IMR-90 (cell line): ENCODE data around the gene SET. TPM values are rescaled to one million over a fixed set of nuclear protein-coding genes. Genes with fewer than 3 reads are reported as not detected.

ENCODE experiments used
- ATAC-seq: fragments of 200-7000 bp; cut with Tn5 transposase; 2 replicates; pipeline ENCODE4 v1.9.1; 2020; ENCODE audit warnings: low read depth, mild to moderate bottlenecking, moderate library complexity
- BruUV-seq: library from RNA; stranded (reverse); fragments of 400-500 nt; replicated peaks from 2 replicates; lab custom pipeline; 2021; lab: Mats Ljungman, UMichigan
- CTCF ChIA-PET: fragments of 300-600 bp; formaldehyde crosslinking; extraction: SDS; loops from one replicate; lab custom pipeline; 2021; ENCODE audit warnings: antibody characterized with exemption; lab: Yijun Ruan, JAX
- POLR2A ChIA-PET: fragments of 300-600 bp; sonication (Branson Sonifier 250); formaldehyde crosslinking; loops from one replicate; lab custom pipeline; 2022; ENCODE audit warnings: antibody characterized with exemption; ENCODE audit not compliant: unreplicated experiment; lab: Charles Lee
- DNase-seq: peaks from one replicate; pipeline ENCODE4 v3.0.0; 2013
- H2AFZ ChIP-seq: replicated peaks from 2 replicates; pipeline ENCODE3; 2013; ENCODE audit warnings: low read length, mild to moderate bottlenecking; ENCODE audit not compliant: poor library complexity
- H2AK5ac ChIP-seq: 2 replicates; pipeline ENCODE4 v1.6.1; 2013; ENCODE audit warnings: low read depth, low read length, inconsistent platforms
- H2AK9ac ChIP-seq: replicated peaks from 2 replicates; pipeline ENCODE3; 2013; ENCODE audit warnings: mild to moderate bottlenecking, low read depth, low read length, moderate library complexity; ENCODE audit not compliant: poor library complexity
- H2BK120ac ChIP-seq: 2 replicates; pipeline ENCODE4 v1.6.1; 2013; ENCODE audit warnings: low read depth, low read length, inconsistent platforms
- H2BK15ac ChIP-seq: 3 replicates; pipeline ENCODE4 v1.6.1; 2013; ENCODE audit warnings: low read depth, low read length, inconsistent platforms
- H2BK20ac ChIP-seq: 2 replicates; pipeline ENCODE4 v1.6.1; 2013; ENCODE audit warnings: low read depth, mild to moderate bottlenecking, inconsistent platforms, low read length, moderate library complexity
- H2BK5ac ChIP-seq: 2 replicates; pipeline ENCODE4 v1.6.1; 2013; ENCODE audit warnings: mild to moderate bottlenecking, low read depth, low read length, inconsistent platforms; ENCODE audit not compliant: poor library complexity, severe bottlenecking
- H3K14ac ChIP-seq: replicated peaks from 2 replicates; pipeline ENCODE4 v1.6.1; 2013; ENCODE audit warnings: low read depth, low read length, inconsistent platforms
- H3K18ac ChIP-seq: 2 replicates; pipeline ENCODE4 v1.6.1; 2013; ENCODE audit warnings: low read depth, low read length, control low read depth
- H3K23ac ChIP-seq: 2 replicates; pipeline ENCODE4 v1.6.1; 2013; ENCODE audit warnings: low read depth, low read length, inconsistent platforms
- H3K27ac ChIP-seq: 2 replicates; pipeline ENCODE4 v1.5.1; 2013; ENCODE audit warnings: mild to moderate bottlenecking, control low read depth, low read length; ENCODE audit not compliant: insufficient read depth
- H3K27me3 ChIP-seq: 2 replicates; pipeline ENCODE4 v1.6.1; 2013; ENCODE audit warnings: low read length; ENCODE audit not compliant: control insufficient read depth, insufficient read depth
- H3K36me3 ChIP-seq: 2 replicates; pipeline ENCODE4 v1.6.1; 2013; ENCODE audit warnings: low read length, mixed read lengths; ENCODE audit not compliant: control insufficient read depth, insufficient read depth
- H3K4ac ChIP-seq: 2 replicates; pipeline ENCODE4 v1.6.1; 2013; ENCODE audit warnings: low read depth, low read length, inconsistent platforms
- H3K4me1 ChIP-seq: 2 replicates; pipeline ENCODE4 v1.6.1; 2013; ENCODE audit warnings: low read length, mixed read lengths; ENCODE audit not compliant: control insufficient read depth, insufficient read depth
- H3K4me2 ChIP-seq: 2 replicates; pipeline ENCODE4 v1.6.1; 2013; ENCODE audit warnings: low read depth, mild to moderate bottlenecking, control low read depth, low read length, moderate library complexity
- H3K4me3 ChIP-seq: 2 replicates; pipeline ENCODE4 v1.5.1; 2013; ENCODE audit warnings: low read depth, mild to moderate bottlenecking, control low read depth, low read length, moderate library complexity; ENCODE audit not compliant: insufficient read depth
- H3K56ac ChIP-seq: 2 replicates; pipeline ENCODE4 v1.6.1; 2013; ENCODE audit warnings: low read length, inconsistent platforms; ENCODE audit not compliant: insufficient read depth; ENCODE audit errors: extremely low read depth
- H3K79me1 ChIP-seq, 2 experiments: 2 replicates each; pipeline ENCODE4 v1.6.1; 2013; ENCODE audit warnings: low read length in 2 of 2, inconsistent platforms in 1 of 2, low read depth in 1 of 2
- H3K9ac ChIP-seq: 2 replicates; pipeline ENCODE4 v1.6.1; 2013; ENCODE audit warnings: low read depth, low read length, control low read depth
- H3K9me1 ChIP-seq: 2 replicates; pipeline ENCODE4 v1.6.1; 2013; ENCODE audit warnings: low read length, inconsistent platforms; ENCODE audit not compliant: insufficient read depth
- H3K9me3 ChIP-seq: 2 replicates; pipeline ENCODE4 v1.6.1; 2013; ENCODE audit warnings: low read length; ENCODE audit not compliant: control insufficient read depth, insufficient read depth
- H4K20me1 ChIP-seq: 2 replicates; pipeline ENCODE4 v1.6.1; 2013; ENCODE audit warnings: low read length, inconsistent platforms; ENCODE audit not compliant: insufficient read depth
- H4K5ac ChIP-seq: 2 replicates; pipeline ENCODE4 v1.6.1; 2013; ENCODE audit warnings: mild to moderate bottlenecking, low read depth, low read length, control low read depth
- H4K8ac ChIP-seq, 2 experiments: 2 replicates each; pipeline ENCODE4 v1.6.1; 2013; ENCODE audit warnings: low read depth in 2 of 2, low read length in 2 of 2, control low read depth in 1 of 2, inconsistent platforms in 1 of 2
- H4K91ac ChIP-seq: 2 replicates; pipeline ENCODE4 v1.6.1; 2013; ENCODE audit warnings: low read depth, low read length, inconsistent platforms; ENCODE audit not compliant: insufficient read depth
- BHLHE40 ChIP-seq: fragments of 150-350 bp; IDR thresholded peaks from 2 replicates; pipeline ENCODE4 v1.6.1; 2016; ENCODE audit warnings: mild to moderate bottlenecking, low read depth, low read length
- CEBPB ChIP-seq: IDR thresholded peaks from 2 replicates; pipeline ENCODE4 v1.6.1; 2012; ENCODE audit warnings: low read depth, low read length, improper control_type of control experiment
- MAFK ChIP-seq: IDR thresholded peaks from 2 replicates; pipeline ENCODE4 v1.6.1; 2012; ENCODE audit warnings: low read depth, low read length, improper control_type of control experiment
- MAZ ChIP-seq: IDR thresholded peaks from 2 replicates; pipeline ENCODE4 v1.6.1; 2012; ENCODE audit warnings: low read depth, mild to moderate bottlenecking, low read length, improper control_type of control experiment, moderate library complexity, borderline replicate concordance
- MXI1 ChIP-seq: IDR thresholded peaks from 2 replicates; pipeline ENCODE4 v1.6.1; 2012; ENCODE audit warnings: low read depth, mild to moderate bottlenecking, low read length, moderate library complexity, borderline replicate concordance
- RAD21 ChIP-seq: IDR thresholded peaks from 2 replicates; pipeline ENCODE4 v1.6.1; 2012; ENCODE audit warnings: low read length, improper control_type of control experiment
- RCOR1 ChIP-seq: IDR thresholded peaks from 2 replicates; pipeline ENCODE4 v1.6.1; 2012; ENCODE audit warnings: mild to moderate bottlenecking, low read length, improper control_type of control experiment; ENCODE audit not compliant: insufficient replicate concordance
- SMC3 ChIP-seq: fragments of 150-350 bp; IDR thresholded peaks from 2 replicates; pipeline ENCODE4 v1.6.1; 2016; ENCODE audit warnings: low read depth, mild to moderate bottlenecking, antibody characterized with exemption, low read length, moderate library complexity
- WGBS, 2 experiments: methylation state at CpG; one replicate each; pipeline versions ENCODE4 v1.1.5 to v1.1.7; 2013; ENCODE audit warnings: missing lambda C conversion rate in 2 of 2; ENCODE audit not compliant: insufficient read length in 1 of 2; ENCODE audit errors: extremely low coverage in 2 of 2; 5-methylcytosine and 5-hydroxymethylcytosine counted together
- dilution Hi-C: fragments of 300-500 bp; cut with HindIII; formaldehyde crosslinking; loops from one replicate; pipeline ENCODE4 v1.14.3; 2018; ENCODE audit warnings: low sequenced_read_pairs; ENCODE audit not compliant: unreplicated experiment
- in situ Hi-C: fragments of 300-500 bp; cut with MboI; formaldehyde crosslinking; loops from 3 replicates; pipeline ENCODE4 v1.14.3; 2019; ENCODE audit warnings: low sequenced_read_pairs, inconsistent platforms, mixed read lengths
- intact Hi-C: fragments of 100-400 bp; cut with micrococcal nuclease; formaldehyde crosslinking; loops from 2 replicates; pipeline ENCODE4 v1.10.0; 2022
- polyA plus RNA-seq, 3 experiments: library from polyadenylated mRNA; depleted of rRNA; stranded (reverse); fragments of >200 nt; gene quantifications; 2 replicates each; pipeline ENCODE4 v1.2.3, GENCODE V29; 2012; ENCODE audit warnings: low replicate concordance in 1 of 3
- total RNA-seq: library from RNA; depleted of rRNA; stranded (reverse); fragments of >200 nt; gene quantifications from 2 replicates; pipeline ENCODE4 v1.2.3, GENCODE V29; 2012
- TF ChIP-seq, protein P1 (sequence below): conservative IDR thresholded peaks from 2 replicates; pipeline ENCODE4 v1.5.1; 2012; ENCODE audit warnings: mild to moderate bottlenecking, low read depth, low read length, improper control_type of control experiment
- TF ChIP-seq, protein P2 (sequence below): fragments of 150-350 bp; IDR thresholded peaks from 2 replicates; pipeline ENCODE4 v1.6.1; 2017; ENCODE audit warnings: mild to moderate bottlenecking, antibody characterized with exemption, low read length, low read depth

SET gene
- total and polyA plus RNA-seq, 2 of the 4 experiments (the other 2 are of a cell fraction): 104 to 182 TPM

- no peak overlapping the region for H3K18ac ChIP-seq
- H3K56ac ChIP-seq: no peak overlapping the region
- H4K20me1 ChIP-seq: no peaks in the 10 kb centered on the region; the same call in 1 of the 2 replicates
- peak overlapping the region; percentile 7; the same call in 1 of the 2 replicates for H3K14ac ChIP-seq
- no peak overlapping the region for H2BK20ac ChIP-seq
- CTCF ChIA-PET: interaction anchor here (0.9 to 1.9 kb wide), 3 partner anchors 9 to 85 kb away, joined by 3 to 6 read pairs (median 5); partner anchors contain the start of genes ENDOG and ZDHHC12
- no peaks in the 10 kb centered on the region for H3K27me3 ChIP-seq
- TF ChIP-seq SMC3 (peak; percentile 58), MXI1 (no peak), RAD21 (peak; percentile 58), RCOR1 (no peak), BHLHE40 (no peak), MAZ (no peak), CEBPB (no peak), MAFK (no peak)
- TF ChIP-seq, protein P1, sequence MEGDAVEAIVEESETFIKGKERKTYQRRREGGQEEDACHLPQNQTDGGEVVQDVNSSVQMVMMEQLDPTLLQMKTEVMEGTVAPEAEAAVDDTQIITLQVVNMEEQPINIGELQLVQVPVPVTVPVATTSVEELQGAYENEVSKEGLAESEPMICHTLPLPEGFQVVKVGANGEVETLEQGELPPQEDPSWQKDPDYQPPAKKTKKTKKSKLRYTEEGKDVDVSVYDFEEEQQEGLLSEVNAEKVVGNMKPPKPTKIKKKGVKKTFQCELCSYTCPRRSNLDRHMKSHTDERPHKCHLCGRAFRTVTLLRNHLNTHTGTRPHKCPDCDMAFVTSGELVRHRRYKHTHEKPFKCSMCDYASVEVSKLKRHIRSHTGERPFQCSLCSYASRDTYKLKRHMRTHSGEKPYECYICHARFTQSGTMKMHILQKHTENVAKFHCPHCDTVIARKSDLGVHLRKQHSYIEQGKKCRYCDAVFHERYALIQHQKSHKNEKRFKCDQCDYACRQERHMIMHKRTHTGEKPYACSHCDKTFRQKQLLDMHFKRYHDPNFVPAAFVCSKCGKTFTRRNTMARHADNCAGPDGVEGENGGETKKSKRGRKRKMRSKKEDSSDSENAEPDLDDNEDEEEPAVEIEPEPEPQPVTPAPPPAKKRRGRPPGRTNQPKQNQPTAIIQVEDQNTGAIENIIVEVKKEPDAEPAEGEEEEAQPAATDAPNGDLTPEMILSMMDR: peak; percentile 73
- TF ChIP-seq, protein P2, sequence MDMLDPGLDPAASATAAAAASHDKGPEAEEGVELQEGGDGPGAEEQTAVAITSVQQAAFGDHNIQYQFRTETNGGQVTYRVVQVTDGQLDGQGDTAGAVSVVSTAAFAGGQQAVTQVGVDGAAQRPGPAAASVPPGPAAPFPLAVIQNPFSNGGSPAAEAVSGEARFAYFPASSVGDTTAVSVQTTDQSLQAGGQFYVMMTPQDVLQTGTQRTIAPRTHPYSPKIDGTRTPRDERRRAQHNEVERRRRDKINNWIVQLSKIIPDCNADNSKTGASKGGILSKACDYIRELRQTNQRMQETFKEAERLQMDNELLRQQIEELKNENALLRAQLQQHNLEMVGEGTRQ: no peak
- H3K9me1 ChIP-seq: peaks cover 6% of the 10 kb centered on the region; the same call in 1 of the 2 replicates
- H2BK5ac ChIP-seq: no peak overlapping the region
- dilution Hi-C loops: no loop called here
- peak; percentile 81 for DNase-seq
- H3K9me3 ChIP-seq: no peaks in the 10 kb centered on the region
- peak; percentile 96 for ATAC-seq
- peak overlapping the region; percentile 88 for H4K5ac ChIP-seq
- H3K4ac ChIP-seq: peak overlapping the region; percentile 75
- WGBS, 2 experiments: 30% methylated on average over 4 of the region's 9 CpGs; no CpG with 5 or more reads in 1 of the 2 experiments
- H4K8ac ChIP-seq: peak overlapping the region; percentile 4 to 73; a peak in 2 of 4 replicates
- in situ Hi-C loops: no loop called here
- peak overlapping the region; percentile 90 for H2AFZ ChIP-seq
- H2BK120ac ChIP-seq: peak overlapping the region; percentile 2; the same call in 1 of the 2 replicates
- H4K91ac ChIP-seq: peak overlapping the region; percentile 8; the same call in 1 of the 2 replicates
- BruUV-seq: no TSS peak
- intact Hi-C loops: no loop called here
- no peak overlapping the region for H3K9ac ChIP-seq
- no peak overlapping the region for H2AK5ac ChIP-seq
- peak overlapping the region; percentile 87 for H2AK9ac ChIP-seq
- H3K79me1 ChIP-seq: no peaks in the 10 kb centered on the region
- H2BK15ac ChIP-seq: no peak overlapping the region
- H3K4me1 ChIP-seq: peaks cover 2% of the 10 kb centered on the region; the same call in 1 of the 2 replicates
- peaks cover 26% of the 10 kb centered on the region for H3K36me3 ChIP-seq
- POLR2A ChIA-PET: no interaction called here
- no peak overlapping the region for H3K27ac ChIP-seq
- H3K4me2 ChIP-seq: peak overlapping the region; percentile 58; the same call in 1 of the 2 replicates
- no peak overlapping the region for H3K4me3 ChIP-seq
- H3K23ac ChIP-seq: no peak overlapping the region
Measured at GRCh38 chr9:128733256-128733655, 44.2 kb downstream of the SET start.
